Stimulated activated memory B cell treated with anti-CD40 and anti-IgM and Interleukin-4, amounts not matched to agents 10 μg/mL and 1 μg/mL and 100 μg/mL, for 72 hours (primary cell): ENCODE data around the gene CLSTN2.

Experiments
- ATAC-seq: fragments of 150-1000 bp; cut with Tn5 transposase; 2 replicates; pipeline ENCODE4 v1.10.0; 2021
- H3K27ac Mint-ChIP-seq: one replicate; pipeline ENCODE4 v1.8.0; 2022; ENCODE audit warnings: mild to moderate bottlenecking, mixed read lengths
- H3K27me3 Mint-ChIP-seq: one replicate; pipeline ENCODE4 v1.8.0; 2022; ENCODE audit warnings: mixed read lengths
- H3K36me3 Mint-ChIP-seq: one replicate; pipeline ENCODE4 v1.8.0; 2022; ENCODE audit warnings: mixed read lengths
- H3K4me1 Mint-ChIP-seq: one replicate; pipeline ENCODE4 v1.8.0; 2022; ENCODE audit warnings: mixed read lengths
- H3K4me3 Mint-ChIP-seq: one replicate; pipeline ENCODE4 v1.8.0; 2022; ENCODE audit warnings: mild to moderate bottlenecking, moderate library complexity, mixed read lengths
- H3K9me3 Mint-ChIP-seq: one replicate; pipeline ENCODE4 v1.8.0; 2022; ENCODE audit warnings: mixed read lengths

Gene CLSTN2

GRCh38 chr3:140497331-140497730, 562.3 kb downstream of the CLSTN2 start:
- Mint-ChIP-seq H3K27me3 (no peaks in the 10 kb centered on the region), H3K27ac (no peak overlapping the region), H3K36me3 (no peaks in the 10 kb centered on the region), H3K9me3 (no peaks in the 10 kb centered on the region), H3K4me3 (no peak overlapping the region), H3K4me1 (no peaks in the 10 kb centered on the region)
- ATAC-seq = no peak

- Mint-ChIP-seq H3K9me3 (no peaks in the 10 kb centered on the region), H3K4me3 (no peak overlapping the region)
Observed at GRCh38 chr3:140499114-140499757, 564.3 kb downstream of the CLSTN2 start.

GRCh38 chr3:140500473-140500872, 565.5 kb downstream of the CLSTN2 start:
- Mint-ChIP-seq H3K9me3 (no peaks in the 10 kb centered on the region), H3K4me1 (no peaks in the 10 kb centered on the region), H3K4me3 (no peak overlapping the region), H3K27ac (no peak overlapping the region), H3K27me3 (no peaks in the 10 kb centered on the region), H3K36me3 (no peaks in the 10 kb centered on the region)
- ATAC-seq = no peak

More at GRCh38 chr3:140499114-140499757, 564.3 kb downstream of the CLSTN2 start:
- Mint-ChIP-seq H3K27me3 (no peaks in the 10 kb centered on the region), H3K4me1 (no peaks in the 10 kb centered on the region), H3K36me3 (no peaks in the 10 kb centered on the region), H3K27ac (no peak overlapping the region)
- ATAC-seq = no peak

GRCh38 chr3:140501061-140501769, 566.2 kb downstream of the CLSTN2 start:
- ATAC-seq = no peak
- Mint-ChIP-seq H3K27me3 (no peaks in the 10 kb centered on the region), H3K36me3 (no peaks in the 10 kb centered on the region), H3K4me3 (no peak overlapping the region), H3K27ac (no peak overlapping the region), H3K9me3 (no peaks in the 10 kb centered on the region), H3K4me1 (no peaks in the 10 kb centered on the region)

- no peak for ATAC-seq
- Mint-ChIP-seq H3K9me3 (no peaks in the 10 kb centered on the region), H3K36me3 (no peaks in the 10 kb centered on the region)
Observed at GRCh38 chr3:140501770-140502364, 566.9 kb downstream of the CLSTN2 start.

GRCh38 chr3:140505213-140505612, 570.2 kb downstream of the CLSTN2 start:
- Mint-ChIP-seq H3K27me3 (peaks cover 8% of the 10 kb centered on the region), H3K36me3 (no peaks in the 10 kb centered on the region), H3K4me3 (no peak overlapping the region), H3K9me3 (no peaks in the 10 kb centered on the region), H3K27ac (no peak overlapping the region), H3K4me1 (no peaks in the 10 kb centered on the region)
- no peak for ATAC-seq

More at GRCh38 chr3:140501770-140502364, 566.9 kb downstream of the CLSTN2 start:
- H3K4me3 Mint-ChIP-seq = no peak overlapping the region
- no peaks in the 10 kb centered on the region for H3K27me3 Mint-ChIP-seq
- H3K4me1 Mint-ChIP-seq = no peaks in the 10 kb centered on the region
- H3K27ac Mint-ChIP-seq = no peak overlapping the region

GRCh38 chr3:140505876-140506275, 570.9 kb downstream of the CLSTN2 start:
- H3K36me3 Mint-ChIP-seq = no peaks in the 10 kb centered on the region

GRCh38 chr3:140508550-140508949, 573.6 kb downstream of the CLSTN2 start:
- H3K4me3 Mint-ChIP-seq = no peak overlapping the region
- H3K36me3 Mint-ChIP-seq = no peaks in the 10 kb centered on the region
- no peak for ATAC-seq
- peaks cover 8% of the 10 kb centered on the region for H3K27me3 Mint-ChIP-seq
- no peak overlapping the region for H3K27ac Mint-ChIP-seq
- H3K9me3 Mint-ChIP-seq = peaks cover 4% of the 10 kb centered on the region
- H3K4me1 Mint-ChIP-seq = no peaks in the 10 kb centered on the region

More at GRCh38 chr3:140505876-140506275, 570.9 kb downstream of the CLSTN2 start:
- ATAC-seq = no peak
- Mint-ChIP-seq H3K27me3 (peaks cover 8% of the 10 kb centered on the region), H3K27ac (no peak overlapping the region), H3K4me1 (no peaks in the 10 kb centered on the region), H3K9me3 (no peaks in the 10 kb centered on the region), H3K4me3 (no peak overlapping the region)

GRCh38 chr3:140509534-140509933, 574.5 kb downstream of the CLSTN2 start:
- peaks cover 4% of the 10 kb centered on the region for H3K9me3 Mint-ChIP-seq
- H3K4me1 Mint-ChIP-seq = no peaks in the 10 kb centered on the region
- H3K4me3 Mint-ChIP-seq = no peak overlapping the region
- peaks cover 8% of the 10 kb centered on the region for H3K27me3 Mint-ChIP-seq
- ATAC-seq = no peak
- no peak overlapping the region for H3K27ac Mint-ChIP-seq
- no peaks in the 10 kb centered on the region for H3K36me3 Mint-ChIP-seq

GRCh38 chr3:140510303-140510861, 575.4 kb downstream of the CLSTN2 start:
- Mint-ChIP-seq H3K9me3 (peaks cover 7% of the 10 kb centered on the region), H3K27ac (no peak overlapping the region), H3K27me3 (peaks cover 8% of the 10 kb centered on the region), H3K36me3 (no peaks in the 10 kb centered on the region), H3K4me3 (no peak overlapping the region), H3K4me1 (no peaks in the 10 kb centered on the region)
- no peak for ATAC-seq

- H3K27ac Mint-ChIP-seq = no peak overlapping the region
- peaks cover 55% of the 10 kb centered on the region for H3K27me3 Mint-ChIP-seq
- H3K4me1 Mint-ChIP-seq = no peaks in the 10 kb centered on the region
- no peak overlapping the region for H3K4me3 Mint-ChIP-seq
- no peak for ATAC-seq
- no peaks in the 10 kb centered on the region for H3K36me3 Mint-ChIP-seq
- H3K9me3 Mint-ChIP-seq = peaks cover 22% of the 10 kb centered on the region
Observed at GRCh38 chr3:140521751-140522445, 586.9 kb downstream of the CLSTN2 start.

- ATAC-seq = no peak
- H3K36me3 Mint-ChIP-seq = no peaks in the 10 kb centered on the region
- H3K4me3 Mint-ChIP-seq = no peak overlapping the region
- H3K9me3 Mint-ChIP-seq = peaks cover 15% of the 10 kb centered on the region
- no peak overlapping the region for H3K27ac Mint-ChIP-seq
- no peaks in the 10 kb centered on the region for H3K4me1 Mint-ChIP-seq
- peaks cover 46% of the 10 kb centered on the region for H3K27me3 Mint-ChIP-seq
Observed at GRCh38 chr3:140522653-140523380, 587.8 kb downstream of the CLSTN2 start.

GRCh38 chr3:140523600-140523999, 588.6 kb downstream of the CLSTN2 start:
- Mint-ChIP-seq H3K27ac (no peak overlapping the region), H3K9me3 (peaks cover 12% of the 10 kb centered on the region), H3K27me3 (peaks cover 38% of the 10 kb centered on the region), H3K4me1 (no peaks in the 10 kb centered on the region), H3K36me3 (no peaks in the 10 kb centered on the region), H3K4me3 (no peak overlapping the region)
- no peak for ATAC-seq

GRCh38 chr3:140527156-140527555, 592.2 kb downstream of the CLSTN2 start:
- Mint-ChIP-seq H3K36me3 (no peaks in the 10 kb centered on the region), H3K4me3 (no peak overlapping the region), H3K27ac (no peak overlapping the region), H3K4me1 (no peaks in the 10 kb centered on the region), H3K27me3 (peaks cover 32% of the 10 kb centered on the region), H3K9me3 (peaks cover 9% of the 10 kb centered on the region)
- no peak for ATAC-seq
